Type B pancreatic cell (in vitro differentiated cells): Measurements from ENCODE around the gene C12orf60. TPM values are rescaled to one million over a fixed set of nuclear protein-coding genes. Genes with fewer than 3 reads are reported as not detected.

Source experiments
- DNase-seq: peaks from one replicate; pipeline ENCODE4 v3.0.0; 2021; ENCODE audit warnings: mixed read lengths; ENCODE audit not compliant: unreplicated experiment; ENCODE audit errors: extremely low spot score
- H3K27ac Mint-ChIP-seq: 2 replicates; pipeline ENCODE4 v1.8.0; 2021; ENCODE audit warnings: mild to moderate bottlenecking, mixed read lengths
- H3K27me3 Mint-ChIP-seq: 2 replicates; pipeline ENCODE4 v1.8.0; 2021; ENCODE audit warnings: mixed read lengths
- H3K36me3 Mint-ChIP-seq: 2 replicates; pipeline ENCODE4 v1.8.0; 2021; ENCODE audit warnings: mixed read lengths
- H3K4me1 Mint-ChIP-seq: one replicate; pipeline ENCODE4 v1.8.0; 2021; ENCODE audit warnings: mixed read lengths; ENCODE audit not compliant: unreplicated experiment
- H3K4me3 Mint-ChIP-seq: 2 replicates; pipeline ENCODE4 v1.8.0; 2021; ENCODE audit warnings: mild to moderate bottlenecking, mixed read lengths
- H3K9me3 Mint-ChIP-seq: 2 replicates; pipeline ENCODE4 v1.8.0; 2021; ENCODE audit warnings: mixed read lengths
- CTCF ChIP-seq: fragments of 200-600 bp; sonication (generic); conservative IDR thresholded peaks from 2 replicates; pipeline ENCODE4 v1.5.0; 2021; ENCODE audit warnings: antibody characterized with exemption, mild to moderate bottlenecking
- total RNA-seq: library from RNA; stranded (reverse); gene quantifications from 2 replicates; pipeline ENCODE4 v1.2.1, GENCODE V29; 2021; ENCODE audit warnings: low replicate concordance

The C12orf60 gene
- total RNA-seq, 1 donor from 2014 or later = 2.7 TPM

- DNase-seq = no peak
- no peak within 1 kb of the TSS for H3K4me3 Mint-ChIP-seq
- no peaks in the 10 kb centered on the region for H3K4me1 Mint-ChIP-seq
- peaks cover 19% of the 10 kb centered on the region for H3K27me3 Mint-ChIP-seq
- H3K9me3 Mint-ChIP-seq = no peaks in the 10 kb centered on the region
- TF ChIP-seq CTCF = no peak
- H3K36me3 Mint-ChIP-seq = peaks cover 8% of the 10 kb centered on the region
- no peak within 1 kb of the TSS for H3K27ac Mint-ChIP-seq
These were observed 10.5 kb downstream of the C12orf60 start, which contains the start of gene SMCO3 for GRCh38 chr12:14814014-14814413. Gene SMCO3 (minus strand): TSS chr12:14814182. CDS start chr12:14806680, 7,502 bp downstream.

- no peaks in the 10 kb centered on the region for H3K9me3 Mint-ChIP-seq
- TF ChIP-seq CTCF = no peak
- H3K4me1 Mint-ChIP-seq = no peaks in the 10 kb centered on the region
- H3K36me3 Mint-ChIP-seq = no peaks in the 10 kb centered on the region
- H3K4me3 Mint-ChIP-seq = no peak overlapping the region
- no peaks in the 10 kb centered on the region for H3K27me3 Mint-ChIP-seq
- no peak for DNase-seq
- H3K27ac Mint-ChIP-seq = no peak overlapping the region
These were observed 20.7 kb downstream of the C12orf60 start for GRCh38 chr12:14824012-14824634.

- no peak overlapping the region for H3K27ac Mint-ChIP-seq
- no peak for TF ChIP-seq CTCF
- H3K4me1 Mint-ChIP-seq = no peaks in the 10 kb centered on the region
- no peaks in the 10 kb centered on the region for H3K27me3 Mint-ChIP-seq
- DNase-seq = no peak
- no peaks in the 10 kb centered on the region for H3K9me3 Mint-ChIP-seq
- H3K36me3 Mint-ChIP-seq = no peaks in the 10 kb centered on the region
- no peak overlapping the region for H3K4me3 Mint-ChIP-seq
These were observed 21.8 kb downstream of the C12orf60 start for GRCh38 chr12:14825256-14825655.

- no peak for TF ChIP-seq CTCF
- Mint-ChIP-seq H3K4me3 (no peak overlapping the region), H3K9me3 (no peaks in the 10 kb centered on the region), H3K36me3 (no peaks in the 10 kb centered on the region), H3K4me1 (no peaks in the 10 kb centered on the region), H3K27me3 (no peaks in the 10 kb centered on the region), H3K27ac (no peak overlapping the region)
- DNase-seq = no peak
These were observed 23.0 kb downstream of the C12orf60 start for GRCh38 chr12:14826491-14826890.

- TF ChIP-seq CTCF = no peak
- Mint-ChIP-seq H3K4me1 (no peaks in the 10 kb centered on the region), H3K4me3 (no peak overlapping the region), H3K27ac (no peak overlapping the region), H3K27me3 (no peaks in the 10 kb centered on the region), H3K9me3 (no peaks in the 10 kb centered on the region), H3K36me3 (no peaks in the 10 kb centered on the region)
- DNase-seq = no peak
These were observed 23.6 kb downstream of the C12orf60 start for GRCh38 chr12:14827043-14827442.
